Mesodermal cell (in vitro differentiated cells): ENCODE measurements around the gene WDR3.
"Not testable (repeated sequence)": the region's sequence is repeated elsewhere in the genome, so short reads cannot be mapped to it uniquely, and the experiment has no call there.

ENCODE experiments used
- H3K27ac ChIP-seq: 2 replicates; pipeline ENCODE4 v1.7.0; 2013; ENCODE audit warnings: mild to moderate bottlenecking, low read depth, low read length, moderate library complexity; ENCODE audit not compliant: severe bottlenecking
- H3K36me3 ChIP-seq: 2 replicates; pipeline ENCODE4 v1.7.1; 2013; ENCODE audit warnings: mild to moderate bottlenecking, low read length, moderate library complexity; ENCODE audit not compliant: control insufficient read depth, insufficient read depth
- H3K4me1 ChIP-seq: one replicate; pipeline ENCODE4 v1.7.1; 2013; ENCODE audit warnings: mild to moderate bottlenecking, low read length; ENCODE audit not compliant: insufficient read depth, control insufficient read depth, poor library complexity, severe bottlenecking
- H3K4me3 ChIP-seq: 2 replicates; pipeline ENCODE4 v1.7.0; 2013; ENCODE audit warnings: low read length, control low read depth, mild to moderate bottlenecking; ENCODE audit not compliant: insufficient read depth, poor library complexity, severe bottlenecking; ENCODE audit errors: extremely low read depth
- H3K9me3 ChIP-seq: 2 replicates; pipeline ENCODE4 v1.7.1; 2013; ENCODE audit warnings: mild to moderate bottlenecking, low read length, moderate library complexity; ENCODE audit not compliant: control insufficient read depth
- WGBS, 2 experiments: methylation state at CpG; one replicate each; pipeline ENCODE4 v1.1.5; 2013; ENCODE audit warnings: missing lambda C conversion rate in 2 of 2; ENCODE audit not compliant: insufficient coverage in 2 of 2; 5-methylcytosine and 5-hydroxymethylcytosine counted together

The WDR3 gene

GRCh38 chr1:117904485-117904884, 25.1 kb upstream of the WDR3 start:
- Histone ChIP-seq H3K4me3 (no peak overlapping the region), H3K36me3 (peaks cover 45% of the 10 kb centered on the region), H3K9me3 (no peaks in the 10 kb centered on the region), H3K4me1 (no peaks in the 10 kb centered on the region), H3K27ac (no peak overlapping the region)
- 84 to 90% methylated on average over 3 of the region's 3 CpGs for WGBS, 2 experiments

GRCh38 chr1:117905019-117905418, 24.5 kb upstream of the WDR3 start:
- Histone ChIP-seq H3K9me3 (no peaks in the 10 kb centered on the region), H3K4me3 (no peak overlapping the region), H3K27ac (no peak overlapping the region), H3K4me1 (no peaks in the 10 kb centered on the region), H3K36me3 (peaks cover 46% of the 10 kb centered on the region)
- WGBS, 2 experiments = 93 to 95% methylated on average over 2 of the region's 2 CpGs

DNA sequence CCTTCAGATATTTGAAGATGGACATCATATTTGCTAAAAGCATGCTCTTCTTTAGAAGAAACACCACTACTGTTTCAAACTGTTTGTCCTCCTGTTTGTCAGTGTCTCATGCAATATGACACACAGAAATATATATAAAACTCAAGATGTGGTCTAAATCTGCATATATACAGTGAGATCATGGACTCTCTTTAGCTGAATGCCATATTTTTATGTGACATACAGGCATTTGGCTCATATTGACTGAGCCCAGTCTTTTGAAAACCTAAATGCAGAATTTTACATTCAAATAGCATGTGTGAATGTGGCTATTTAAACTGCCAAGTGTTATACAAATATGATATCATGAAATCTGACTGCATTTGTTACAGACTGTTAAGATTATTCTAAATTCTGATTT, 18.5 kb upstream of the WDR3 start:
- Histone ChIP-seq H3K27ac (no peak overlapping the region), H3K9me3 (no peaks in the 10 kb centered on the region), H3K4me3 (no peak overlapping the region), H3K4me1 (no peaks in the 10 kb centered on the region), H3K36me3 (peaks cover 59% of the 10 kb centered on the region)

GRCh38 chr1:117919376-117919775, 10.2 kb upstream of the WDR3 start:
- Histone ChIP-seq H3K4me1 (no peaks in the 10 kb centered on the region), H3K27ac (no peak overlapping the region), H3K9me3 (no peaks in the 10 kb centered on the region), H3K4me3 (no peak overlapping the region), H3K36me3 (peaks cover 36% of the 10 kb centered on the region)

GRCh38 chr1:117921991-117922390, 7.5 kb upstream of the WDR3 start:
- Histone ChIP-seq H3K4me1 (no peaks in the 10 kb centered on the region), H3K9me3 (no peaks in the 10 kb centered on the region), H3K4me3 (no peak overlapping the region), H3K27ac (no peak overlapping the region), H3K36me3 (peaks cover 28% of the 10 kb centered on the region)
- 93 to 94% methylated on average over 2 of the region's 2 CpGs for WGBS, 2 experiments

DNA sequence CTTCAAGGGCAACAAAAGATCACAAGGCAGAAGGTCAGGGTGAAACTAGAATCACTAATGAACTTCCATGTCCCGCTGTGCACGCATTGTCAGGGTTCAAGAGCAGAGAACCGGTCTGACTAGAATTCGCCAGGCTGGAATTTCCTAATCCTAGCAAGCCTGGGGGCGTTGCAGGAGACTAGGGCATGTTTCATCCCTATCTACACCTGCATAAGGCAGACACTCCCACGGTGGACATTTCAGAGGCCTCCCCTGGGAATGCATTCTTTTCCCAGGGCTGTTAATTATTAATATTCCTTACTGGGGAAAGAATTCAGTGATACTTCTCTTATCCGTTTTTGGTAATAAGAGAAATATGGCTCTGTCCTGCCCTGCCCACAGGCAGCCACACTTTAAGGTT, 6.8 kb upstream of the WDR3 start:
- not testable (repeated sequence) for H3K4me1 ChIP-seq, H3K4me3 ChIP-seq, H3K9me3 ChIP-seq, H3K27ac ChIP-seq
- peaks cover 28% of the 10 kb centered on the region for H3K36me3 ChIP-seq
- 93 to 97% methylated on average over 3 to 6 of the region's 7 CpGs for WGBS, 2 experiments

- 80 to 95% methylated on average over 1 to 3 of the region's 3 CpGs for WGBS, 2 experiments
These were observed 3.6 kb upstream of the WDR3 start for GRCh38 chr1:117925981-117926380.

DNA sequence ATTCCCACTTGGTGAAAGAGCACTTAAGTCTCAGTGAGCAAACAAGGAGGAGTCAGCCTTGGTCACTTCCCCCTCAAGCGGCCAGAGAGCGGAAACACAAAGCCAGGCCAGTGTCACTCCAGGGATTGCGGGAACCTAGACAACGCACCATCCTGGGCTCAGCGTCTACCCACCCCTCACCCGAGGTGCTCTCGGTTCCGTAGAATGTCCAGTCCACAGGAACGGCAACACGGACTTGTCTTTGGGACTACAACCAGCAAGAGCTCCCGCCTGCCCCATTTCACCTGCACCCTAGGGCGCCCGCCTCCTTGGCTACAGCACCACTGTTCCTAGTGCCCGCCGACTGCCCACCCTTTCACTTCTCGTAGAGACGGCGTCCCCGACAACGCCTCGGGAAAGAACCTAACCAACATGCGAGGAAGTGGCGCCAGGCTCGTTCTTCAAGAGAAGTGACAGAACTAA, 627 bp upstream of the WDR3 start:
- peak overlapping the region; percentile 79 for H3K27ac ChIP-seq
- peaks cover 7% of the 10 kb centered on the region for H3K4me1 ChIP-seq

More at GRCh38 chr1:117925981-117926380, 3.6 kb upstream of the WDR3 start:
- Histone ChIP-seq H3K27ac (no peak overlapping the region), H3K36me3 (peaks cover 7% of the 10 kb centered on the region), H3K4me3 (no peak overlapping the region), H3K4me1 (peaks cover 6% of the 10 kb centered on the region), H3K9me3 (no peaks in the 10 kb centered on the region)

DNA sequence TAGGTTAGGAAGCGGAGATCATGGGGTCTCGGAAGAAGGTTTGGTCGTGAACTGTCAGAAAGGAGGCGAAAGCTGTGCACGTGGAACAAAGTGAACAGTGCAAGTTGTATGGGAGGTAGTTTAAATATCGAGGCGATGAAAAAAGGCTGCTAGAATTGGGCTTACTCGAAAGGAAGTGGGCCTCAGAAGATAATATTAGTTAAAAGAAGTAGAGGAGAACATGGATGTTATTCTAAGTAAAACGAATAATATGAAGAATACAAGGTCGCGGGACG, 571 bp downstream of the WDR3 start:
- 2% methylated on average over 12 of the region's 12 CpGs for WGBS, 2 experiments
- H3K4me1 ChIP-seq = peaks cover 7% of the 10 kb centered on the region
- no peaks in the 10 kb centered on the region for H3K9me3 ChIP-seq
- H3K27ac ChIP-seq = peak overlapping the region; percentile 79
- H3K4me3 ChIP-seq = peak overlapping the region; percentile 93
- peaks cover 21% of the 10 kb centered on the region for H3K36me3 ChIP-seq

More for the DNA sequence above, 627 bp upstream of the WDR3 start:
- Histone ChIP-seq H3K36me3 (peaks cover 20% of the 10 kb centered on the region), H3K4me3 (peak overlapping the region; percentile 93), H3K9me3 (no peaks in the 10 kb centered on the region)
- 0 to 4% methylated on average over 10 to 20 of the region's 24 CpGs for WGBS, 2 experiments

- H3K27ac ChIP-seq = no peak overlapping the region
These were observed 945 bp downstream of the WDR3 start for GRCh38 chr1:117930484-117930883.

GRCh38 chr1:117932576-117932975, 3.0 kb downstream of the WDR3 start:
- H3K36me3 ChIP-seq = peaks cover 34% of the 10 kb centered on the region
- 83 to 94% methylated on average over 4 of the region's 4 CpGs for WGBS, 2 experiments

More at GRCh38 chr1:117930484-117930883, 945 bp downstream of the WDR3 start:
- Histone ChIP-seq H3K36me3 (peaks cover 21% of the 10 kb centered on the region), H3K9me3 (no peaks in the 10 kb centered on the region), H3K4me3 (peak overlapping the region; percentile 93), H3K4me1 (peaks cover 7% of the 10 kb centered on the region)
- 6 to 10% methylated on average over 6 of the region's 6 CpGs for WGBS, 2 experiments

DNA sequence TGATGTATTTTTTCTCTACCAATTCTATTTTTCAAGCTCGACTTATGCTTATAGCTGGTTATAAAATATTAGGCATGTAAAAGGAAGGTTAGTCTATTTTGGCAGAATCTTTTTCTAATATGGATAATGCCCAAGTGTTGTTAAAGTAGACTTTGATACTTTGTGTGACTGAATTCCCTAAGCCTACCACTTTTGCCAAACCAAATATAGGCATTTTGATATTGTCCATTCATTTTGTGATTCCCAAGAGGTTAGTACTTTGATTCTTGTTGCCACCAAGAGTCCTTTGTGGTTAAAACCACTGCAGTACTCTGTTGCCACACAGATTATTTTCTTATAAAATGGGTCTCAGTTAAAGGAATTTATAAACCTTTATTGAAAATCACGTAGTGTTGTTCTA, 4.2 kb downstream of the WDR3 start:
- H3K4me1 ChIP-seq = peaks cover 7% of the 10 kb centered on the region
- H3K27ac ChIP-seq = no peak overlapping the region
- H3K4me3 ChIP-seq = no peak overlapping the region
- no peaks in the 10 kb centered on the region for H3K9me3 ChIP-seq
- WGBS, 2 experiments = 100% methylated on average over 1 of the region's 2 CpGs; no CpG with 5 or more reads in 1 of the 2 experiments
- peaks cover 44% of the 10 kb centered on the region for H3K36me3 ChIP-seq

More at GRCh38 chr1:117932576-117932975, 3.0 kb downstream of the WDR3 start:
- no peak overlapping the region for H3K4me3 ChIP-seq
- H3K9me3 ChIP-seq = no peaks in the 10 kb centered on the region
- no peak overlapping the region for H3K27ac ChIP-seq
- peaks cover 7% of the 10 kb centered on the region for H3K4me1 ChIP-seq
